HepG2 (cell line): ENCODE data around the gene RPL36. TPM values are rescaled to one million over a fixed set of nuclear protein-coding genes. Genes with fewer than 3 reads are reported as not detected.

Experiments
- CBFB ChIP-seq: sonication (generic); formaldehyde crosslinking; IDR thresholded peaks from 2 replicates; pipeline ENCODE4 v1.4.0; 2020; ENCODE audit warnings: missing genetic modification reagents
- CBX1 ChIP-seq: IDR thresholded peaks from one replicate; pipeline ENCODE4 v1.6.1; 2016; ENCODE audit warnings: antibody characterized with exemption, low read depth
- CHCHD3 ChIP-seq: sonication (generic); formaldehyde crosslinking; IDR thresholded peaks from 2 replicates; pipeline ENCODE4 v1.8.0; 2022; ENCODE audit warnings: mild to moderate bottlenecking, missing genetic modification reagents, moderate library complexity
- DPF2 ChIP-seq: sonication (generic); formaldehyde crosslinking; IDR thresholded peaks from 2 replicates; pipeline ENCODE4 v1.4.0; 2020; ENCODE audit warnings: mild to moderate bottlenecking, low read depth, missing genetic modification reagents, borderline replicate concordance
- HDAC1 ChIP-seq: sonication (generic); formaldehyde crosslinking; IDR thresholded peaks from 2 replicates; pipeline ENCODE4 v1.5.1; 2020; ENCODE audit warnings: mild to moderate bottlenecking, missing genetic modification reagents
- KDM3A ChIP-seq: IDR thresholded peaks from 2 replicates; pipeline ENCODE4 v1.6.1; 2018; ENCODE audit warnings: low read depth, missing compliant biosample characterization
- RAD21 ChIP-seq: fragments of 450-650 bp; formaldehyde crosslinking; IDR thresholded peaks from 2 replicates; pipeline ENCODE4 v1.5.0; 2020; ENCODE audit warnings: mild to moderate bottlenecking
- THAP11 ChIP-seq: IDR thresholded peaks from 2 replicates; pipeline ENCODE4 v1.6.1; 2016; ENCODE audit warnings: missing biosample characterization, missing genetic modification reagents
- ZFP90 ChIP-seq: sonication (generic); formaldehyde crosslinking; IDR thresholded peaks from 2 replicates; pipeline ENCODE4 v1.8.0; 2022; ENCODE audit warnings: missing genetic modification reagents, mild to moderate bottlenecking, inconsistent platforms, borderline replicate concordance
- ZNF143 ChIP-seq: sonication (generic); formaldehyde crosslinking; IDR thresholded peaks from 2 replicates; pipeline ENCODE4 v1.4.0; 2020; ENCODE audit warnings: missing genetic modification reagents
- ZNF335 ChIP-seq: sonication (generic); formaldehyde crosslinking; IDR thresholded peaks from 2 replicates; pipeline ENCODE4 v1.4.0; 2020; ENCODE audit warnings: missing genetic modification reagents
- ZNF337 ChIP-seq: sonication (generic); formaldehyde crosslinking; IDR thresholded peaks from 2 replicates; pipeline ENCODE4 v1.5.1; 2020; ENCODE audit warnings: missing genetic modification reagents, low read depth, mild to moderate bottlenecking, borderline replicate concordance
- ZNF34 ChIP-seq: sonication (generic); formaldehyde crosslinking; IDR thresholded peaks from 2 replicates; pipeline ENCODE4 v1.4.0; 2020; ENCODE audit warnings: mild to moderate bottlenecking, missing genetic modification reagents, borderline replicate concordance
- polyA plus RNA-seq, 8 experiments: library from polyadenylated mRNA; depleted of rRNA in 3 of 8; stranded (reverse) in 7 of 8; unstranded in 1 of 8; fragments of >200 nt; fragmentation: Illumina TruSeq in 4 of 8; extraction: Trizol in 4 of 8; gene quantifications; 2 replicates each; pipeline versions ENCODE4 v1.2.1 to v1.2.3, GENCODE V29; 2011 to 2016; ENCODE audit warnings: low read depth in 4 of 8, missing spikeins in 1 of 8, mixed read lengths in 1 of 8; ENCODE audit not compliant: insufficient read depth in 1 of 8
- total RNA-seq, 5 experiments: library from RNA; depleted of rRNA; stranded (reverse); fragments of >200 nt; fragmentation: Illumina TruSeq; extraction: Trizol; gene quantifications; 2 replicates each; pipeline ENCODE4 v1.2.3, GENCODE V29; 2016; ENCODE audit warnings: low read depth in 1 of 5
- TF ChIP-seq, protein P1 (sequence below): sonication (generic); formaldehyde crosslinking; IDR thresholded peaks from 2 replicates; pipeline ENCODE4 v1.4.0; 2020; ENCODE audit warnings: missing genetic modification reagents, borderline replicate concordance
- TF ChIP-seq, protein P2 (sequence below): IDR thresholded peaks from 2 replicates; pipeline ENCODE4 v1.6.1; 2016; ENCODE audit warnings: control low read depth
- TF ChIP-seq, protein P3 (sequence below): IDR thresholded peaks from 2 replicates; pipeline ENCODE4 v1.6.1; 2016; ENCODE audit warnings: low read depth
- TF ChIP-seq, protein P4 (sequence below): sonication (generic); formaldehyde crosslinking; IDR thresholded peaks from 2 replicates; pipeline ENCODE4 v1.5.1; 2020; ENCODE audit warnings: mild to moderate bottlenecking, missing genetic modification reagents, moderate library complexity

The RPL36 gene
- total and polyA plus RNA-seq, 2 of the 13 experiments (the other 11 are each of a cell fraction or from before 2014, with no cell fraction given) = 706 to 740 TPM

DNA sequence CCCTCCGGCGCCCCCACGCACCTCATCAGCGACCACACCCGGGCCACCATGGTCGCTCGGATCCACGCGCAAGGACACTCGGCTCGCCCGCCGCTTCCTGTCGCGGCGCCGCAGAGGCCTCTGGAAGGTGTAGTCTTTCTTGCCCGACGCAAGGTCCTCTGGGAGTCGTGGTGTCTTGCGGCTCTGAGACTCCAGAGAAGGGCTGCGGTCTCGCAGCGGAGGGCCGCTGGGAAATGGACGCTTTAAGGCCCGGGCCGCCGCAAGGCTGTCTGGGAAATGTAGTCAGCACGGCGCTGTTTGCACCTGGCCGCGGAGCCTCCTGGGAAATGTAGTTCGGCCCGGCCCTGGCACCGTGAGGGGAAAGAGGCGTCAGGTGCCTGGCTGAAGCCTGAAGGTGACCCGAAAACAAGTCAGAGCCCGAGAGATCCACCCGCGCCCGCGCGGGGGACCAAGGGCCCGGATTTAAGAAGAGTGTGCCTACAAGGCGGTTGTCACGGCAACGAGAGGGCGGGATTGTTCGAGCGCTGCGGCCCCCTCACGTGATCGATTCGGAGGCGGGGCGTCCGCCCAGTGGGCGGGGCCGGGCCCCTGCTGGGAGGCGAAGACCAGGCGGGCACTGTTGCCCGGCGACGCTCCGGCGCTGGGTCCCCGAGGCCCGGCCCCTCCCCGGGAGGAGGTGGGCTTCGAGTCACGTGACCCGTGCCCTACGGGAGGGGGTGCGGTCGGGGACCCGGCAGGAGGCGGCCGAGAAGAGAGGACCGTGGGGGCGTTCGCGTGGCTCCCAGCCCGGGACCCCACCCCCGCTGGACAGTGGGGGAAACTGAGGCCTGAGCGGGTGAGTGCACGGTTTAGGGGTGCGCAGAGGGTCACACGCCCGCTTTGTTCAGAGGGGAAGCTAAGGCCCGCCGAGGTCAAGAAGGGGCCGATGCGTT lies 9.4 kb upstream of the RPL36 start, which contains the start of the genes HSD11B1L and MICOS13 (continued):
- TF ChIP-seq, protein P1, sequence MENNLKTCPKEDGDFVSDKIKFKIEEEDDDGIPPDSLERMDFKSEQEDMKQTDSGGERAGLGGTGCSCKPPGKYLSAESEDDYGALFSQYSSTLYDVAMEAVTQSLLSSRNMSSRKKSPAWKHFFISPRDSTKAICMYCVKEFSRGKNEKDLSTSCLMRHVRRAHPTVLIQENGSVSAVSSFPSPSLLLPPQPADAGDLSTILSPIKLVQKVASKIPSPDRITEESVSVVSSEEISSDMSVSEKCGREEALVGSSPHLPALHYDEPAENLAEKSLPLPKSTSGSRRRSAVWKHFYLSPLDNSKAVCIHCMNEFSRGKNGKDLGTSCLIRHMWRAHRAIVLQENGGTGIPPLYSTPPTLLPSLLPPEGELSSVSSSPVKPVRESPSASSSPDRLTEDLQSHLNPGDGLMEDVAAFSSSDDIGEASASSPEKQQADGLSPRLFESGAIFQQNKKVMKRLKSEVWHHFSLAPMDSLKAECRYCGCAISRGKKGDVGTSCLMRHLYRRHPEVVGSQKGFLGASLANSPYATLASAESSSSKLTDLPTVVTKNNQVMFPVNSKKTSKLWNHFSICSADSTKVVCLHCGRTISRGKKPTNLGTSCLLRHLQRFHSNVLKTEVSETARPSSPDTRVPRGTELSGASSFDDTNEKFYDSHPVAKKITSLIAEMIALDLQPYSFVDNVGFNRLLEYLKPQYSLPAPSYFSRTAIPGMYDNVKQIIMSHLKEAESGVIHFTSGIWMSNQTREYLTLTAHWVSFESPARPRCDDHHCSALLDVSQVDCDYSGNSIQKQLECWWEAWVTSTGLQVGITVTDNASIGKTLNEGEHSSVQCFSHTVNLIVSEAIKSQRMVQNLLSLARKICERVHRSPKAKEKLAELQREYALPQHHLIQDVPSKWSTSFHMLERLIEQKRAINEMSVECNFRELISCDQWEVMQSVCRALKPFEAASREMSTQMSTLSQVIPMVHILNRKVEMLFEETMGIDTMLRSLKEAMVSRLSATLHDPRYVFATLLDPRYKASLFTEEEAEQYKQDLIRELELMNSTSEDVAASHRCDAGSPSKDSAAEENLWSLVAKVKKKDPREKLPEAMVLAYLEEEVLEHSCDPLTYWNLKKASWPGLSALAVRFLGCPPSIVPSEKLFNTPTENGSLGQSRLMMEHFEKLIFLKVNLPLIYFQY = peak; percentile 58
- no peak; the same call in 1 of the 2 replicates for TF ChIP-seq ZNF34 (CRISPR knock-in tag)
- TF ChIP-seq, protein P2, sequence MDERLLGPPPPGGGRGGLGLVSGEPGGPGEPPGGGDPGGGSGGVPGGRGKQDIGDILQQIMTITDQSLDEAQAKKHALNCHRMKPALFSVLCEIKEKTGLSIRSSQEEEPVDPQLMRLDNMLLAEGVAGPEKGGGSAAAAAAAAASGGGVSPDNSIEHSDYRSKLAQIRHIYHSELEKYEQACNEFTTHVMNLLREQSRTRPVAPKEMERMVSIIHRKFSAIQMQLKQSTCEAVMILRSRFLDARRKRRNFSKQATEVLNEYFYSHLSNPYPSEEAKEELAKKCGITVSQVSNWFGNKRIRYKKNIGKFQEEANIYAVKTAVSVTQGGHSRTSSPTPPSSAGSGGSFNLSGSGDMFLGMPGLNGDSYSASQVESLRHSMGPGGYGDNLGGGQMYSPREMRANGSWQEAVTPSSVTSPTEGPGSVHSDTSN = 0 out of 2 replicates have a peak, but pooled peaks have one; percentile 20
- TF ChIP-seq CBFB (CRISPR knock-in tag) = 0 out of 2 replicates have a peak, but pooled peaks have one; percentile 28
- TF ChIP-seq ZNF143 = peak; percentile 99
- TF ChIP-seq, protein P3, sequence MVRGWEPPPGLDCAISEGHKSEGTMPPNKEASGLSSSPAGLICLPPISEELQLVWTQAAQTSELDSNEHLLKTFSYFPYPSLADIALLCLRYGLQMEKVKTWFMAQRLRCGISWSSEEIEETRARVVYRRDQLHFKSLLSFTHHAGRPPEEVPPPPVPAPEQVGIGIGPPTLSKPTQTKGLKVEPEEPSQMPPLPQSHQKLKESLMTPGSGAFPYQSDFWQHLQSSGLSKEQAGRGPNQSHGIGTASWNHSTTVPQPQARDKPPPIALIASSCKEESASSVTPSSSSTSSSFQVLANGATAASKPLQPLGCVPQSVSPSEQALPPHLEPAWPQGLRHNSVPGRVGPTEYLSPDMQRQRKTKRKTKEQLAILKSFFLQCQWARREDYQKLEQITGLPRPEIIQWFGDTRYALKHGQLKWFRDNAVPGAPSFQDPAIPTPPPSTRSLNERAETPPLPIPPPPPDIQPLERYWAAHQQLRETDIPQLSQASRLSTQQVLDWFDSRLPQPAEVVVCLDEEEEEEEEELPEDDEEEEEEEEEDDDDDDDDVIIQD (CRISPR knock-in tag) = 0 out of 2 replicates have a peak, but pooled peaks have one; percentile 9
- peak; percentile 88 for TF ChIP-seq HDAC1 (CRISPR knock-in tag)
- TF ChIP-seq ZNF337 (CRISPR knock-in tag) = no peak
- no peak for TF ChIP-seq CHCHD3 (CRISPR knock-in tag)
- no peak for TF ChIP-seq DPF2 (CRISPR knock-in tag)
- peak; percentile 98 for TF ChIP-seq ZNF335
- 0 out of 2 replicates have a peak, but pooled peaks have one; percentile 30 for TF ChIP-seq RAD21 (CRISPR knock-in tag)
- TF ChIP-seq, protein P4, sequence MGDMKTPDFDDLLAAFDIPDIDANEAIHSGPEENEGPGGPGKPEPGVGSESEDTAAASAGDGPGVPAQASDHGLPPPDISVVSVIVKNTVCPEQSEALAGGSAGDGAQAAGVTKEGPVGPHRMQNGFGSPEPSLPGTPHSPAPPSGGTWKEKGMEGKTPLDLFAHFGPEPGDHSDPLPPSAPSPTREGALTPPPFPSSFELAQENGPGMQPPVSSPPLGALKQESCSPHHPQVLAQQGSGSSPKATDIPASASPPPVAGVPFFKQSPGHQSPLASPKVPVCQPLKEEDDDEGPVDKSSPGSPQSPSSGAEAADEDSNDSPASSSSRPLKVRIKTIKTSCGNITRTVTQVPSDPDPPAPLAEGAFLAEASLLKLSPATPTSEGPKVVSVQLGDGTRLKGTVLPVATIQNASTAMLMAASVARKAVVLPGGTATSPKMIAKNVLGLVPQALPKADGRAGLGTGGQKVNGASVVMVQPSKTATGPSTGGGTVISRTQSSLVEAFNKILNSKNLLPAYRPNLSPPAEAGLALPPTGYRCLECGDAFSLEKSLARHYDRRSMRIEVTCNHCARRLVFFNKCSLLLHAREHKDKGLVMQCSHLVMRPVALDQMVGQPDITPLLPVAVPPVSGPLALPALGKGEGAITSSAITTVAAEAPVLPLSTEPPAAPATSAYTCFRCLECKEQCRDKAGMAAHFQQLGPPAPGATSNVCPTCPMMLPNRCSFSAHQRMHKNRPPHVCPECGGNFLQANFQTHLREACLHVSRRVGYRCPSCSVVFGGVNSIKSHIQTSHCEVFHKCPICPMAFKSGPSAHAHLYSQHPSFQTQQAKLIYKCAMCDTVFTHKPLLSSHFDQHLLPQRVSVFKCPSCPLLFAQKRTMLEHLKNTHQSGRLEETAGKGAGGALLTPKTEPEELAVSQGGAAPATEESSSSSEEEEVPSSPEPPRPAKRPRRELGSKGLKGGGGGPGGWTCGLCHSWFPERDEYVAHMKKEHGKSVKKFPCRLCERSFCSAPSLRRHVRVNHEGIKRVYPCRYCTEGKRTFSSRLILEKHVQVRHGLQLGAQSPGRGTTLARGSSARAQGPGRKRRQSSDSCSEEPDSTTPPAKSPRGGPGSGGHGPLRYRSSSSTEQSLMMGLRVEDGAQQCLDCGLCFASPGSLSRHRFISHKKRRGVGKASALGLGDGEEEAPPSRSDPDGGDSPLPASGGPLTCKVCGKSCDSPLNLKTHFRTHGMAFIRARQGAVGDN (CRISPR knock-in tag) = peak; percentile 62; the same call in 1 of the 2 replicates
- TF ChIP-seq ZFP90 = 0 out of 2 replicates have a peak, but pooled peaks have one; percentile 72
- TF ChIP-seq CBX1 = peak; percentile 38
- TF ChIP-seq THAP11 = peak; percentile 100
- TF ChIP-seq KDM3A = 0 out of 2 replicates have a peak, but pooled peaks have one; percentile 17
- TF ChIP-seq, all 625 proteins: peak for 195
